Inflammatory macrophage treated with lipopolysaccharide for 1 hour (primary cell): ENCODE measurements around the gene SELPLG.
"Not testable (repeated sequence)": the region's sequence is repeated elsewhere in the genome, so short reads cannot be mapped to it uniquely, and the experiment has no call there.

ENCODE experiments used
- DNase-seq, 2 donors: peaks; one replicate each; pipeline ENCODE4 v3.0.0-alpha.2; 2020 to 2022

The SELPLG gene

DNA sequence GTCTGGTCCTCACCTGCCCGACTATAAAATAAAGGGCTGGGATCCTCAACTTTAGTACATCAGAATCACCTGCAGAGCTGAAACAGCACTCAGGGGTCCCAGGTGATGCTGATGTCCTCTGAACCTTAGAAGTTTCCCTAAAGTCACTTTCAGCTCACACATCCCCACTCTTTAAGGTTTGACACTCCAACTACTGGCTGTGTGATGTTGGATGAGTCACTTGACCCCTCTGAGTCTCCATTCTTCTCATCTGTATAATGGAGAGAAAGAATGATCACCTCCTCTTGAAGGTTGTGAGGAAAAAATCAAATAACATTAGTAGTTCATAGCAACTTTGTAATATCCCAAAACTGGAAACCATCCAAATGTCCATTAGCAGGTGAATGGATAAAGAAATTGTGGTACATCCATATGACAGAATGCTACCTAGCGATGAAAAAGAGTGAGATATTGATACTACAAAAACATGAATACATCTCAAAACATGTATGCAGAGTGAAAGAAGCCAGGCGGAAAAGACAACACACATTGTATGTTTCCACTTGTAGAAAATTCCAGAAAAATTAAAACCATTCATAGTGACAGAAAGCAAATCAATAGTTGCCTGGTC lies 49.1 kb downstream of the SELPLG start:
- DNase-seq: no peak

- DNase-seq: no peak
Observed at GRCh38 chr12:108583991-108584390, 49.7 kb downstream of the SELPLG start.

DNA sequence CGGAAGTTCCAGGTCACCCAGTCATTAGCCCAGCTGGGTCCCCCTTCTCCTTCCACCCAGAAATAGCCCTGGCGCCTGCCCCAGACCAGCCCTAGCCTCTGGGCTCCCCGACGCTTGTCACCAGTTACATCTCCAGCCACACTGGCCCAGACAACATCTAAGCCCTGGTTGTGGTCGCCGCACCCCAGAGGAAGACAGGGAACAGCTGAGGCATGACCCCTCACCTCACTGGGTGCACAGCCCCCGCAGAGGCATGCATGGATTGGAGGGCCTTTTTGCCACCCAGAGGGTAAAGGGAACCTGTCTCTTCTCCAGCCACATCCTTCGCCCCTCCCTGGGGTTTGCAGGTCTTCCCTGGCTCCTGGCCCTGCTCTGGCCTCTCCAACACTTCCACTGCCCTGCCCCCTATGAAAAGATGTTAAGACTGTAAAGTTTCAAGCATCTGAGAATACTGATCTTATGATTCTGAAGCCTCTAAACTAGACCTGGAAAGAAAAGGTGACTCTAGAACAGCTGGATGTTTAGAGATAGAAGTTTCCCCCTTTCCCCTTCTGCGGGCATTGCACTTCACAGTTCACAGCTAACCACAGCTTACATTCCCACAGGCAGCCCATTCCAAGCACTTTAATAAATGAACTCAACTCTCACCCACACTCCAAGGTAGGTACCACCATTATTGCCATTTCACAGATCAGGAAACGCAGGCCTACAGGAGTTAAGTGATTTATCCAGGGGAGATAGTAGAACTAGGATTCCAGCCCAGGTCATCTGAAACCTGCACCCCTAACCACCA lies 50.5 kb downstream of the SELPLG start:
- no peak for DNase-seq

- no peak for DNase-seq
Observed at GRCh38 chr12:108582509-108582908, 51.2 kb downstream of the SELPLG start.

DNA sequence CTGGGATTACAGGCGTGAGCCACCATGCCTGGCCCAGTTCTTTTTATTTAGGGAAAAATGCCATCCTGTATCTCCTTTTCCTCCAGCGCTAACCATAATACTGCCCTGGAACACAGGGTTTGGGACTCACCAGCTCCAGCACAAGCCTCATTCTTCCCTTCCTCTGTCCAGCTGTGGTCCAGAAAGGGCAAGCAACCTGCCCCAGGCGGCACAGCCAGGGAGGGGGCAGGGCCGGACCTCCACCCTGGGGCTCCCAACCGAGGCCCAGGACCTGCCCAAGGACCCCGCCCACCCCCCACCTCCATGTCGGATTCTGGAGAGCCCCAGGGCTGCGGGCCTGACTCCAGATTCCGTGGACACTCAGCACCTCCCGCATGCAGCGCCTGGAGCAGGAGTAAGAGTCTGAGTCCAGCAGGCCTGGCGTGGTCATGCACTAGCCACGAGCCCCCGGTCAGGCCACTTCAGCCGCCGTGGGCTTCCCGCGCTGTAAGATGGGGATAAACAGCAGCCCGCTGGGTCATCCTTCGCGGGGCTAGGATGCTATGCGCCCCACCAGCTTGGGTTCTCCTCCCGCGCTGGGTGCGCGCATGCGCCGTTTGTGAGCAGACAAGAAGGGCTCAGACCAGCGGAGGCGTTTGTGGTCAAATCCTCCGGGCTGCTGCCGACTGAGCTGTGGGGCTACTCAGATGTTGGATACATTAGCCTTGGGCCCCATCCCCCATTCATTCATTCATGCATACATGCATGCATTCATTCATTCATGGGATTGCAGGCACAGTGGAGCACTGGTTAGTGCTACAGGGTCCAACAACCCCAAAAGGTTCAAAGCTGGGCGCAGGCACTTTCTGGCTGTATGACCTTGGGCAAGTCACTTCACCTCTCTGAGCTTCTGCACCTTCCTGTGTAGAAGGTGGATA lies 52.1 kb downstream of the SELPLG start:
- DNase-seq: no peak

DNA sequence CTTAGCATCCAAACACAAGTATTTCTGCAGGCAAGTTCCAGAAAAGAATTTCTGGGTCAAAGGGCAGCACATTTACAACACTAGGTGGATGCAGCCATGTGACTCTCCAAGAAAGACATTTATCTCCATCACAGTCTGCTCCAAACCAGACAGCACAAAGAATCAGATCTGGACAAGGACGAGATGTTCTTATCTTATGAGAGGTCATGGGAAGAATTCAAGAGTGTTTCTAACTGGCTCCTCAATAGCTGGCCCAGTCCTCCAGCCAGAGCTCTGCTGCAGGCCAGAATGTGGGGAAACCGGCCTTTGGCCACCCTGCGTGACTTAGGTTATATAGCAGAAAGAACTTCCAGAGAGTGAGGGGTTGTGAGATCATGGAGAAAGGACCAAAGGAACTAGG lies 53.2 kb downstream of the SELPLG start:
- DNase-seq: no peak

GRCh38 chr12:108578813-108579212 lies 54.9 kb downstream of the SELPLG start:
- no peak for DNase-seq

DNA sequence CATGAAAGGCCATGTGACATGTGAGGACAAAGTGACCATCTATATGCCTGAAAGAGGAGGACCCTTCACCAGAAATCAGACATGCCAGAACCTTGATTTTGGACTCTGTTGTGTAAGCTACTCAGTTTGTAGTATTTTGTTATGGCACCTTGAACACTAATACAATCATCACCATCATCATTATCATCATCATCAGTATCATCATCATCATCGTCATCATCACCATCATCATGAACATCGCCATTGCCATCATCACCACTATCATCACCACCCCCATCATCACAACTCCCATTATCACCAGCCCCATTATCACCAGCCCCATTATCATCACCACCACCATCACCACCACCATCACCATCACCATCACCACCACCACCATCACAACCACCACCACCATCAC lies 55.4 kb downstream of the SELPLG start:
- DNase-seq: no peak

- DNase-seq: no peak
Observed at GRCh38 chr12:108577458-108577857, 56.2 kb downstream of the SELPLG start.

DNA sequence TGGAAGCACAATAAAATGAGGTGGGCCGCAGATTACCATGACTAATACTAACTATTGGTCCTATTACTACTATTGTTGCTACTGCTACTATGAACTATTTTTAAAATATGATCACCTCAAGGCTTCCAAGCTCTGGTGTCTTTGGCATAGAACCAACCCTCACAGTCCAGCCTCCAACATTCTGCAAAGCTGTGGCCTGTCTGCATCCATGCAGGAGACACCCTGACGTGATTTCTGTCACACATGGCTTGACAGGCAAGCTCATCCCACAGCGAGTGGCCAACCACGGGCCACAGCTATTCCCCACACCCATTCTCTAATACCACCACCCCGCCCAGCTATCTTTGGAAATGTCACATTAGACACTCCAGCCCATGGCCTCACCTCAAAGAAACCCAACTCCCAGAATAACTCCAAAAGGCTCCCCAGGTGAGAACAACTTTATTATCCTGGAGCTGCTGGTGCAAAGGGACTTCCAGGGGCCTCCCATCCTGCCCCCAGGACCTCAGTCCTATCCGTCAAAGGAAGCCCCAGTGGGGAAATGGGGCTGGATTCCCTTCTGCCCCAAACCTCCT lies 56.9 kb downstream of the SELPLG start:
- no peak for DNase-seq

DNA sequence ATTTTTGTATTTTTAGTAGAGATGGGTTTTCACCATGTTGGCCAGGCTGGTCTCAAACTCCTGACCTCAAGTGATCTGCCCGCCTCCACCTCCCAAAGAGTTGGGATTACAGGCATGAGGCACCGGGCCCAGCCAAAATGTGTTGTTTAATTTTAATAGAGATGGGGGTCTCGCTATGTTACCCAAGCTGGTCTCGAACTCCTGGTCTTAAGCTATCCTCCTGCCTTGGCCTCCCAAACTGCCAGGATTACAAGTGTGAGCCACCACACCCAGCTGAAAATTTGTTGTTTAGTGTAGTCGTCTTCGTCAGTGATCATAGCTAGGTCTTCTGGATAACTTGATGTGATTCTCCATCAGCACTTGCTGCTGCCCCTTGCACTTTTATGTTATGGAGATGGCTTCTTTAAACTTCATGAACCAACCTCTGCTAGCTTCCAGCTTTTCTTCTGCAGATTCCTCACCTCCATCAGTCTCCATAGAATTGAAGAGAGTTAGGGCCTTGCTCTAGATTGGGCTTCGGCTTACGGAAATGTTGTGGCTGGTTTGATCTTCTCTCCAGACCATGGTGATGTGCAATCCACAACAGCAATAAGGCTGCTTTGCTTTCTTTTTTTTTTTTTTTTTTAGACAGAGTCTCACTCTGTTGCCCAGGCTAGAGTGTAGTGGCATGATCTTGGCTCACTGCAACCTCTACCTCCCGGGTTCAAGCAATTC lies 58.3 kb downstream of the SELPLG start:
- DNase-seq: no peak

GRCh38 chr12:108574276-108574675 lies 59.4 kb downstream of the SELPLG start:
- not testable (repeated sequence) for DNase-seq

GRCh38 chr12:108573317-108573716 lies 60.4 kb downstream of the SELPLG start:
- no peak for DNase-seq

DNA sequence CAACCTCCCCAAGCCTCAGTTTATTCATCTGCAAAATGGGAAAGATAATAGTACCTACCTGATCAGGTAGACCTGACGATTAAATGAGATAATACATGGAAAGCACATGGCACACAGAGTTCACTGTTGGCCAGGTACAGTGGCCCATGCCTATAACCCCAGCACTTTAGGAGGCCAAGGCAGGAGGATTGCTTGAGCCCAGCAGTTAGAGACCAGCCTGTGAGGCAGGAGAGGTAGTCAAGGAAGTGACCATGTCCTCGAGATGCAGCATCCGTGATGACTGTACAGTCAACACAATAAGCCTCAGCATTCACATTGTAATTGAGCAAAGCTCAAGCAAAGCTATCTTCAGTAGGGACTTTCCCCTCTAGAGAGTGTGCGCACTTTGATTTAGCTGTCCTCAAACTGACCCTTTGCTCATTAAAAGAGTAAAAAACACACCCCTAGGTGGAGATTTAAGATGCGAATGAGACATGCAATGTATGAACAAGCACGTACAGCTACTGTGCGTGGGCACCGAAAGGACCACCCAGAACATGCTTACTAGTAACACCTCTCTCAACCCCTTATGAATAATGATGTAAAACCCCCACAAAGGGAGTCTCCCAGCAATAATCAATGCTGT lies 61.4 kb downstream of the SELPLG start:
- DNase-seq: no peak
